ENCODE data around the gene PPM1J. TPM values are rescaled to one million over a fixed set of nuclear protein-coding genes. Genes with fewer than 3 reads are reported as not detected.

Gene PPM1J
- total and polyA plus RNA-seq, 2 of the 13 experiments (the other 11 are each of a cell fraction or from before 2014, with no cell fraction given) = 0.07 to 0.22 TPM

DNA sequence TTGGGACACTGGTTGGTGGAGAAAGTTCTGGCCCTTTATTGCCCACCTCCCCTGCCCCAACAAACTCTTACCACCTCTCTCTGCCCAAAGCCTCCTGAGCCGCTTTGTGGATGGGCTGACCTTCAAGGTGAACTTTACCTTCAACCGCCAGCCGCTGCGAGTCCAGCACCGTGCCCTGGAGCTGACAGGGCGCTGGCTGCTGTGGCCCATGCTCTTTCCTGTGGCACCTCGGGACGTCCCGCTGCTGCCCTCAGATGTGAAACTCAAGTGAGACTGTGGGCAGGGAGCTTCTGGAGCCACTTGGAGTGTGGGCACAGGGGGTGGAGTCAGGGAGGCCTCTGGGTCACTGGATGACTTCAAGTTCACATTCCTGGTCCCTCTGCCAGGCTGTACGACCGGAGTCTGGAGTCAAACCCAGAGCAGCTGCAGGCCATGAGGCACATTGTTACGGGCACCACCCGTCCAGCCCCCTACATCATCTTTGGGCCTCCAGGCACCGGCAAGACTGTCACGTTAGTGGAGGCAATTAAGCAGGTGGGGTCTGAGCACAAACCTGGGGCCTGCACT is 20.7 kb downstream of the PPM1J start:
- Histone ChIP-seq H3K9ac (ENCODE audit: insufficient read depth, low read depth, low read length) (no peak overlapping the region), H3K4me2 (ENCODE audit: low read depth, low read length) (no peak overlapping the region), H3K27me3 (ENCODE audit: control insufficient read depth in 1 of 2, insufficient read depth in 2 of 2, low read length in 2 of 2) (no peaks in the 10 kb centered on the region), H3K4me1 (ENCODE audit: insufficient read depth, low read length) (peaks cover 27% of the 10 kb centered on the region), H4K20me1 (ENCODE audit: insufficient read depth, low read length) (no peaks in the 10 kb centered on the region), H3K79me2 (ENCODE audit: insufficient read depth, low read length) (no peaks in the 10 kb centered on the region), H3K9me3 (ENCODE audit: low read length) (no peaks in the 10 kb centered on the region), H3K27ac (ENCODE audit: extremely low read length, insufficient read depth, low read length) (no peak overlapping the region), H3K4me3 (replicated peaks in 1 of 3; ENCODE audit: insufficient read depth in 1 of 3, low read depth in 2 of 3, low read length in 3 of 3) (no peak overlapping the region), H2AFZ (ENCODE audit: low read length) (no peak overlapping the region), H3K36me3 (replicated peaks in 1 of 2; ENCODE audit: control insufficient read depth in 1 of 2, insufficient read depth in 2 of 2, low read length in 2 of 2) (peaks cover 24 to 70% of the 10 kb centered on the region in 2 experiments)
- ChIA-PET CTCF (ENCODE audit: low intra/inter-chr PET ratio, low total read pairs) (no interaction called here), POLR2A (interaction anchor here (0.9 to 1.6 kb wide), 4 partner anchors 10 to 19 kb away, joined by 3 read pairs; partner anchors contain the start of gene RHOC)
- BruUV-seq (replicated peaks) = no TSS peak
- intact Hi-C loops (cut with micrococcal nuclease; ENCODE audit: unreplicated experiment) = no loop called here
- WGBS (ENCODE audit: low lambda C conversion rate) = 98% methylated on average over 7 of the region's 15 CpGs
- DNase-seq (ENCODE audit: low spot score) (no peak), FAIRE-seq (no peak), ATAC-seq (no peak)
- in situ Hi-C loops (cut with HindIII; ENCODE audit: extremely low pct_ligation_motif_present, low pct_unique_long_range_greater_than_20kb) = no loop called here
- no peak for TF ChIP-seq SMAD1 (CRISPR knock-in tag; IDR thresholded peaks at IDR 0.05; ENCODE audit: borderline replicate concordance, low read depth)
- TF ChIP-seq, protein P1, sequence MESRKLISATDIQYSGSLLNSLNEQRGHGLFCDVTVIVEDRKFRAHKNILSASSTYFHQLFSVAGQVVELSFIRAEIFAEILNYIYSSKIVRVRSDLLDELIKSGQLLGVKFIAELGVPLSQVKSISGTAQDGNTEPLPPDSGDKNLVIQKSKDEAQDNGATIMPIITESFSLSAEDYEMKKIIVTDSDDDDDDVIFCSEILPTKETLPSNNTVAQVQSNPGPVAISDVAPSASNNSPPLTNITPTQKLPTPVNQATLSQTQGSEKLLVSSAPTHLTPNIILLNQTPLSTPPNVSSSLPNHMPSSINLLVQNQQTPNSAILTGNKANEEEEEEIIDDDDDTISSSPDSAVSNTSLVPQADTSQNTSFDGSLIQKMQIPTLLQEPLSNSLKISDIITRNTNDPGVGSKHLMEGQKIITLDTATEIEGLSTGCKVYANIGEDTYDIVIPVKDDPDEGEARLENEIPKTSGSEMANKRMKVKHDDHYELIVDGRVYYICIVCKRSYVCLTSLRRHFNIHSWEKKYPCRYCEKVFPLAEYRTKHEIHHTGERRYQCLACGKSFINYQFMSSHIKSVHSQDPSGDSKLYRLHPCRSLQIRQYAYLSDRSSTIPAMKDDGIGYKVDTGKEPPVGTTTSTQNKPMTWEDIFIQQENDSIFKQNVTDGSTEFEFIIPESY (CRISPR knock-in tag; IDR thresholded peaks at IDR 0.05) = peak; percentile 86

DNA sequence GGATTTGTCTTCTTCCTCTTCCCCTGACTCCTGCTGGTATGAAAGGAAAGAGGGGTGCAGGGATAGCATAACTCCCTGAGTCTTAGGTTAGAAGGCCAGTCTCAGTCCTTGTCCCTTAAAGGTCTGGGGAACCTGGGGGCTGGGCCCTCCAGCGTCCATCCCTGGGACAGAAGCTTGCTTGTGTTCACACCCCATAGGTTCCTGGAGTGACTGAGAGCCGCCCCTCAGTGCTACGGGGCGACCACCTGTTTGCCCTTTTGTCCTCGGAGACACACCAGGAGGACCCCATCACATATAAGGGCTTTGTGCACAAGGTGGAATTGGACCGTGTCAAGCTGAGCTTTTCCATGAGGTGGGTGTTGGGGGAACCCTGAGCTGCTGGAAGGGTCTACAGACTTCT is 21.3 kb downstream of the PPM1J start:
- intact Hi-C loops (cut with micrococcal nuclease; ENCODE audit: unreplicated experiment) = no loop called here
- H3K9me3 ChIP-seq (ENCODE audit: low read length) = no peaks in the 10 kb centered on the region
- DNase-seq (ENCODE audit: low spot score) (no peak), FAIRE-seq (no peak), ATAC-seq (no peak)
- H4K20me1 ChIP-seq (ENCODE audit: insufficient read depth, low read length) = no peaks in the 10 kb centered on the region
- in situ Hi-C loops (cut with HindIII; ENCODE audit: extremely low pct_ligation_motif_present, low pct_unique_long_range_greater_than_20kb) = no loop called here
- H2AFZ ChIP-seq (ENCODE audit: low read length) = no peak overlapping the region
- POLR2A ChIA-PET = interaction anchor here (0.9 to 1.6 kb wide), 3 partner anchors 9 to 19 kb away, joined by 3 read pairs; partner anchors contain the start of gene RHOC
- peaks cover 26 to 71% of the 10 kb centered on the region in 2 experiments for H3K36me3 ChIP-seq (replicated peaks in 1 of 2; ENCODE audit: control insufficient read depth in 1 of 2, insufficient read depth in 2 of 2, low read length in 2 of 2)
- CTCF ChIA-PET (ENCODE audit: low intra/inter-chr PET ratio, low total read pairs) = no interaction called here
- H3K27ac ChIP-seq (ENCODE audit: extremely low read length, insufficient read depth, low read length) = no peak overlapping the region
- H3K4me3 ChIP-seq (replicated peaks in 1 of 3; ENCODE audit: insufficient read depth in 1 of 3, low read depth in 2 of 3, low read length in 3 of 3) = no peak overlapping the region
- H3K4me2 ChIP-seq (ENCODE audit: low read depth, low read length) = no peak overlapping the region
- no TSS peak for BruUV-seq (replicated peaks)
- peaks cover 21% of the 10 kb centered on the region for H3K4me1 ChIP-seq (ENCODE audit: insufficient read depth, low read length)
- no peak overlapping the region for H3K9ac ChIP-seq (ENCODE audit: insufficient read depth, low read depth, low read length)
- no peaks in the 10 kb centered on the region for H3K79me2 ChIP-seq (ENCODE audit: insufficient read depth, low read length)
- H3K27me3 ChIP-seq (ENCODE audit: control insufficient read depth in 1 of 2, insufficient read depth in 2 of 2, low read length in 2 of 2) = no peaks in the 10 kb centered on the region
- 84% methylated on average over 3 of the region's 6 CpGs for WGBS (ENCODE audit: low lambda C conversion rate)
- TF ChIP-seq ZNF317 (CRISPR knock-in tag; IDR thresholded peaks at IDR 0.05) = no peak
- TF ChIP-seq JARID2 (CRISPR knock-in tag; IDR thresholded peaks at IDR 0.05; ENCODE audit: insufficient replicate concordance) = no peak
- TF ChIP-seq SKI (IDR thresholded peaks at IDR 0.05; ENCODE audit: partially characterized antibody) = no peak
- TF ChIP-seq POLR2G (IDR thresholded peaks at IDR 0.05; ENCODE audit: low read depth, low read length) = no peak
- TF ChIP-seq, protein P2, sequence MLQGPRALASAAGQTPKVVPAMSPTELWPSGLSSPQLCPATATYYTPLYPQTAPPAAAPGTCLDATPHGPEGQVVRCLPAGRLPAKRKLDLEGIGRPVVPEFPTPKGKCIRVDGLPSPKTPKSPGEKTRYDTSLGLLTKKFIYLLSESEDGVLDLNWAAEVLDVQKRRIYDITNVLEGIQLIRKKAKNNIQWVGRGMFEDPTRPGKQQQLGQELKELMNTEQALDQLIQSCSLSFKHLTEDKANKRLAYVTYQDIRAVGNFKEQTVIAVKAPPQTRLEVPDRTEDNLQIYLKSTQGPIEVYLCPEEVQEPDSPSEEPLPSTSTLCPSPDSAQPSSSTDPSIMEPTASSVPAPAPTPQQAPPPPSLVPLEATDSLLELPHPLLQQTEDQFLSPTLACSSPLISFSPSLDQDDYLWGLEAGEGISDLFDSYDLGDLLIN (CRISPR knock-in tag; IDR thresholded peaks at IDR 0.05; ENCODE audit: borderline replicate concordance) = no peak
- no peak for TF ChIP-seq PHB2 (IDR thresholded peaks at IDR 0.05; ENCODE audit: partially characterized antibody)
- TF ChIP-seq ZNF44 (CRISPR knock-in tag; IDR thresholded peaks at IDR 0.05) = no peak
- no peak for TF ChIP-seq FOXJ3 (CRISPR knock-in tag; IDR thresholded peaks at IDR 0.05; ENCODE audit: borderline replicate concordance)

All from HepG2 (cell line).